GM12865 (cell line): ENCODE measurements around the gene MDM4.
"Not testable (repeated sequence)": the region's sequence is repeated elsewhere in the genome, so short reads cannot be mapped to it uniquely, and the experiment has no call there.

Experiments
- DNase-seq: peaks from one replicate; pipeline ENCODE4 v3.0.0; 2010; ENCODE audit warnings: low read depth
- H3K4me3 ChIP-seq: 2 replicates; pipeline ENCODE4 v1.5.1; 2011; ENCODE audit warnings: mild to moderate bottlenecking, low read depth, low read length, control low read depth
- TF ChIP-seq, protein P1 (sequence below): IDR thresholded peaks from 2 replicates; pipeline ENCODE4 v1.5.1; 2011; ENCODE audit warnings: low read length, control low read depth, low read depth, inconsistent platforms; ENCODE audit not compliant: insufficient read depth; ENCODE audit errors: missing control alignments

Gene MDM4

DNA sequence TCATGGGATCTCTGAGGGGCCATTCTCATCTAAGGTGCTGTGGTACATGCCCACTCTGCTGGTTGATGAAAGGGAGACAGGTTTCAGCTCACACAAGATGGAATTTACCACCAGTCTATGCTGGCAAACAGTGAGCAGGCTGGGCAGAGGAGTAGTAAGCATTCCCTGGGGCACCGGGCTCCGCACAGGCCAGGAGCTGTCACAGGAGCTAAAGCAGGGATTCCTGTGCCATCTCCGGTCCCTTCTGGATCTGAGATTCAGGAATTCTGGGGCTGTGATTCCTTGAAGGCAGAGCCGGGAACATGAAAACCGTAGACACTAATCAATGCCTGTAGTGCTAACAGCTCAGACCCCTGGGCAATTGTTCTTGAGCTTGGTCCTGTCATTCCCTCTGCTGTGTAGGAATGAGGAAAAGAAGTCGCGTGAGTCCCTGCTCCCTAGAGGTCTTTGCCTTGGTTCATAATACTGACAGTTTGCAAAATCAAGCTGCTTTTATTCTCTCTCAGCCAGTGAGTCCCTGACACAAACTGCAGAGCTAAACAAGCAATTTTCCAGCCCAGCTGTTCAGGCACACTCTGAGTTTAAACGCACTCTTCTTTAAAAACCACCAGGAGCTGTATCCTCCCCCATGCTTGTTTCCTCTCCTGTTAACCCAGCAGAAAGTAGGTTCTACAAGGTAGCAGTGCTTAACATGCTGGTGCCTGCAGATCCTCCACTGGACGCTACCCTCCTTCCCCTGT is 52.5 kb downstream of the MDM4 start:
- H3K4me3 ChIP-seq, result no peak overlapping the region
- no peak for DNase-seq
- TF ChIP-seq, protein P1, sequence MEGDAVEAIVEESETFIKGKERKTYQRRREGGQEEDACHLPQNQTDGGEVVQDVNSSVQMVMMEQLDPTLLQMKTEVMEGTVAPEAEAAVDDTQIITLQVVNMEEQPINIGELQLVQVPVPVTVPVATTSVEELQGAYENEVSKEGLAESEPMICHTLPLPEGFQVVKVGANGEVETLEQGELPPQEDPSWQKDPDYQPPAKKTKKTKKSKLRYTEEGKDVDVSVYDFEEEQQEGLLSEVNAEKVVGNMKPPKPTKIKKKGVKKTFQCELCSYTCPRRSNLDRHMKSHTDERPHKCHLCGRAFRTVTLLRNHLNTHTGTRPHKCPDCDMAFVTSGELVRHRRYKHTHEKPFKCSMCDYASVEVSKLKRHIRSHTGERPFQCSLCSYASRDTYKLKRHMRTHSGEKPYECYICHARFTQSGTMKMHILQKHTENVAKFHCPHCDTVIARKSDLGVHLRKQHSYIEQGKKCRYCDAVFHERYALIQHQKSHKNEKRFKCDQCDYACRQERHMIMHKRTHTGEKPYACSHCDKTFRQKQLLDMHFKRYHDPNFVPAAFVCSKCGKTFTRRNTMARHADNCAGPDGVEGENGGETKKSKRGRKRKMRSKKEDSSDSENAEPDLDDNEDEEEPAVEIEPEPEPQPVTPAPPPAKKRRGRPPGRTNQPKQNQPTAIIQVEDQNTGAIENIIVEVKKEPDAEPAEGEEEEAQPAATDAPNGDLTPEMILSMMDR, result no peak

DNA sequence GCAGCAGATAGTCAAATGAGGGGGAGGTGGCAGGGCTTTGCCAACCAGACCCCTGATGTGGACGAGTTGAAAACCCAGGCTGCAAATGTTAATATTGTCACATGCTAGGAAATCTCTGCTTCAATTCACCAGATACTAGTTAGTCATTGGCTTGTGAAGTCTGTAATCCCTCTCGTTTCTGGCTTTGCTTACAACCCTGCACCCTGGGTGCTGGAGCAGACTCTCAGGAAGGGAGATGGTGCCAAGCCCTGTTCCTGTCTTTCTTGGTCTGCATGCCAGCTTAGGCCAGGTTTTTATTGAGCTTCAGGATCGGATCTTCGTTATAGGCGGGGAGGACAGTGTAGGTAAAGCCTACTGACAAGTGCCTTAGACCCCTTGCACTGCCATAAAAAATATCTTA is 53.3 kb downstream of the MDM4 start:
- H3K4me3 ChIP-seq, result no peak overlapping the region
- TF ChIP-seq, protein P1, result no peak
- DNase-seq, result no peak

DNA sequence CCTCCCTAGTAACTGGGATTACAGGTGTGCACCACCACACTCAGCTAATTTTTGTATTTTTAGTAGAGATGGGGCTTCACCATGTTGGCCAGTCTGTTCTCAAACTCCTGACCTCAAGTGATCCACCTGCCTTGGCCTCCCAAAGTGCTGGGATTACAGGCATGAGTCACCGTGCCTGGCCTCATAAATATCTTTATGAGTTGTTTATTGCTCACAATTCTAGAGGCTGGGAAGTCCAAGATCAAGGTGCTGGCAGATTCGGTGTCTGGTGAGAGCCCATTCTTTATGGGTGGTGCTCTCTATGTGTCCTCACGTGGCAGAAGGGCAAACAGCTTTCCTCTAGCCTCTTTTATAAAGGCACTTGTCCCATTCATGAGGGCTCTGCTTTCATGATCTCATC is 53.8 kb downstream of the MDM4 start:
- not testable (repeated sequence) for DNase-seq, H3K4me3 ChIP-seq

DNA sequence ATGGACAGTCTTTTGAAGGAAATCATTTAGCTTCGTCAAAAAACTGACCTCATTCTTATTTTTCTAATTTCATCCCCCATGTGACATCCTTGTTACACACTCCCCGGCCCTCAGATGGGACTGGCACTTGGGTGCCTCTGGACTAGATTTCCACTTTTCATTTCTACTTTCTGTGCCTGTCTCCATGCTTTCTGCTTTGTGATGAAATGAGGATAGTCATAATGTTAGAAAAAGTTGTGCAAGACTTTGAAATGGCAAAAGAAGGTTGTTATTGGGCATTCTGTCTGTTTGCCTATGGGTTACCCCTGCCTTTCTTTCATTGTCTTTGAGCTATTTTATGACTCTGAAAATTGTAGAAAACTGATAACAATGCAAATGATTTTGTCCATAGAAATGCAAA is 54.9 kb downstream of the MDM4 start:
- no peak overlapping the region for H3K4me3 ChIP-seq
- no peak for DNase-seq
- TF ChIP-seq, protein P1, result no peak

DNA sequence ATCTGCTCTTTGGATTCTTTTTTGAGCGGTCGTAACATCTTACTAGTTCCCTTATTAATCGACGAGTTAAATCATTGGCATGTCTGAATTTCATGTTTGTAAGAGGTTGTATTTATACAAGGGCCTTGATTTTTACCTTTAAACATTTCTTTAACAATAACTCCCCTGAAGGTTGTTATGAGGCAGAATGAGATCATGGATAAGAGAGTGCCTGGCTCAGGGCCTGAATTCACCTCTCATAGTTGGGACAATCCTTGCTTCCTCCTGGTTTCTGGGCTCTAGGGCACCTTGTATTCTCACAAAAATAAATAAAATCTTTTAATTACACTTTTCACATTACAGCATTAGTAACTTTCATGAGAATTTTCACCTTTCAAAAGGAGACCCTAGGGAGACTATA is 55.4 kb downstream of the MDM4 start:
- no peak overlapping the region for H3K4me3 ChIP-seq
- DNase-seq, result no peak
- TF ChIP-seq, protein P1, result no peak

DNA sequence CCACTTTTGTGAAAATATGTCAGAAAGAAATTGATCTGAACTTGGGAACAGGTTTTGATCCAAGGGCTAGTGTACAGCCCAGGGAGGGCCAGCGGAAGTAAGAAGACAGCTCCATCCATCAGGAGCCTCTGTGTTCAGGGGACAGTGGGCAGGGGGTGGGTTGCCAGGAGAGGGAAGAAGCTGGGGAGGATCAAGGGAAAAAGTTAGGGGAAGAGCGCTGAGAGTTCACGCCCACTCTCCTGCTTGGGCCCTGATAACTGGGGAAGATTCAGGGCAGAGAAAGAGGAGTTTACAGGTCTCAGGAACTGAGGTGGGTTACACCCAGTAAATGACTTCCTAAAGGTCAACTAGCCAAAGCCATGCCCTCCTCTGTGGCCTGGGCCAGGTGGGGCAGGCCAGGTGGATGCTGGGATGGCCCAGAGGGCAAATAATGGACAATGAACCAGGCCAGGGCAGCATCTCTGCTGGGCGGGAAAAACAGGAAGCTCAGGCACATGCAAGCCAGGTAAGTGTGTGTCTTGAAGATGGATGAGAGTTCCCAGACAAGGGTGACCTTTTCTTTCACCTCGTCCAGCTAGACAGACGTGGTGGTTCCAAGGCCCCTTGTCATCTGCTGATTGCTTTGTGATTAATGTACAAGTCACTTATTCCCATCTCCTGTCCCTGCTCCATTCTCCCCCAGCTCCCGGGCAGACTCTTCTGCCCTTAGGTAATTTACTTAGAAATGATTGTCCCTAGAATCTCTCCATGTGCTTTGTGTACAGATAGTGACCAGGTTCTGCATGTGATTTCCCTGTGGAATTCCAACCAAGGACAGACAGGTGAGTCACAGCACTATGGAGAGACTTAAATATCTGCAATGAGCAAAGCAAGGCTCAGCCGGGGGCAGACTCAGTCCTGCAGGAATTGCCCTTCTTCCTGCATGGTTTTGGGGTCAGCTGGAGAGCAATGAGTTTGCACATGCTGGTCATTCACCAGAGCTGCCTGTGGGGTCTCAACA is 57.0 kb downstream of the MDM4 start:
- TF ChIP-seq, protein P1, result no peak
- no peak for DNase-seq
- H3K4me3 ChIP-seq, result no peak overlapping the region
